Measurements from ENCODE around the gene GPSM1. TPM values are rescaled to one million over a fixed set of nuclear protein-coding genes. Genes with fewer than 3 reads are reported as not detected.

The GPSM1 gene
- total RNA-seq, 2 donors from 2014 or later, result 15.8 to 23.1 TPM

GRCh38 chr9:136337416-136338395, 10.4 kb downstream of the GPSM1 start:
- ATAC-seq (no peak), DNase-seq (no peak)
- no peaks in the 10 kb centered on the region for H3K36me3 ChIP-seq (replicated peaks in 1 of 2; ENCODE audit: insufficient read depth in 1 of 2, low read depth in 2 of 2)
- H3K27ac ChIP-seq, result peak overlapping the region in 2 of 4 donors; percentile 95 to 97
- intact Hi-C loops (cut with DNase I), result loop anchor here (5.0 kb wide), 1 partner anchor 65 kb away; the partner anchor contains the start of gene SNAPC4
- H3K27me3 ChIP-seq, result no peaks in the 10 kb centered on the region
- WGBS, 2 donors, result 88 to 100% methylated on average over 4 to 39 of the region's 43 CpGs
- H3K4me3 ChIP-seq, result no peak overlapping the region
- H3K9me3 ChIP-seq, result no peaks in the 10 kb centered on the region
- TF ChIP-seq POLR2A (IDR thresholded peaks at IDR 0.05) (no peak), CTCF (IDR thresholded peaks at IDR 0.05) (no peak)
- peaks cover 46% of the 10 kb centered on the region for H3K4me1 ChIP-seq

DNA sequence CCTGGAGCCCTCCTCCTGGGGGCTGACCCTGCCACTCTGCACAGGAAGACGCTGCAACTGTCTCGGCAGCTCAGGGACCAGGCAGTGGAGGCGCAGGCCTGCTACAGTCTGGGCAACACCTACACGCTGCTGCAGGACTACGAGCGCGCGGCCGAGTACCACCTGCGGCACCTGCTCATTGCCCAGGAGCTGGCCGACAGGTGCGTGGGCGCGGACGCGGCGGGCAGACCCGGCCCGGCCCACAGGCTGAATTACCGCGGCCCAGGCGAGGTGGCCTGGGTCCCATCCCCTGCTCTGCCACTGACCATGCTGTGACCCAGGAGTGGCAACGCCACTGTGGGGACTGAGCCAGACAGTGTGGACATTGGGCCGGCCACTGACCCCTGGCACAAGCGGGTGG, 11.2 kb downstream of the GPSM1 start:
- Histone ChIP-seq H3K9me3 (no peaks in the 10 kb centered on the region), H3K4me1 (peaks cover 54% of the 10 kb centered on the region), H3K27ac (peak overlapping the region; percentile 93 to 97 (median 95)), H3K27me3 (no peaks in the 10 kb centered on the region), H3K36me3 (replicated peaks in 1 of 2; ENCODE audit: insufficient read depth in 1 of 2, low read depth in 2 of 2) (no peaks in the 10 kb centered on the region), H3K4me3 (no peak overlapping the region)
- WGBS, 2 donors, result 81 to 88% methylated on average over 20 to 24 of the region's 25 CpGs
- no peak for ATAC-seq
- intact Hi-C loops (cut with DNase I), result loop anchor here (5.0 kb wide), 1 partner anchor 64 kb away; the partner anchor contains the start of gene SNAPC4
- TF ChIP-seq CTCF (IDR thresholded peaks at IDR 0.05), result no peak
- TF ChIP-seq POLR2A (IDR thresholded peaks at IDR 0.05), result no peak
- DNase-seq, result no peak

DNA sequence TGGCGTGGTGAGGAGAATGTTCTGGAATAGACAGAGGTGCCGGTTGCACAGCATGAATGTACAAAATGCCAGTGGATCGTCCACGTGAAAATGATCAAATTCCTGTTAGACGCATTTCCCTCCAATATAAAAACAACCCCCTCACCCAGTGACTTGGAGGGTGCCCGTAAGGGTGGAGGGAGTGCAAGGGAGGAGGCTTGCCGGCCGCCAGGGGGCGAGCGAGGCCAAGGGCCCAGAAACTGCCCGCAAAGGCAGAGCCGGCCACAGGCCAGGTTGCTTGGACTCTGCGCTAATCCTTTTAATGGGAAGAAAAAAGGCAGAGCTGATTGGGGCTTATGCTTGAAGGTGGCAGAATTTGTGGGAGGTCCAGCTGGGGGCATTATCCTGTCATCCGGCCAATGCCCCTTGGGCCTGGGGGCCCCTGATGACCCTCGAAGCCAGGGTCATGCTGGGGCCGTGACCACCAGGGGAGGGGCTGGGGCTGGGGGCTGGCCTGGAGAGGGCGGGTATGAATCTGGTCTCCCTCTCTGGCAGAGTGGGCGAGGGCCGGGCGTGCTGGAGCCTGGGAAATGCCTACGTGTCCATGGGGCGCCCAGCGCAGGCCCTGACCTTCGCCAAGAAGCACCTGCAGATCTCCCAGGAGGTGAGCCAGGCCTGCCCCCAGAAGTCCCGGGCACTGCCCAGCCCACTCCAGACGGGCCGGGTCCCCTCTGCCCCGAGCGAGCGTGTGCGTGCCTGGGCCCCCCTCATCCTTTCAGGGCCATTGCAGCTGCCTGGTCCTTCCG, 12.0 kb downstream of the GPSM1 start:
- intact Hi-C loops (cut with DNase I), result loop anchor here (5.0 kb wide), 1 partner anchor 63 kb away; the partner anchor contains the start of gene SNAPC4
- 34 to 47% methylated on average over 16 to 32 of the region's 32 CpGs for WGBS, 2 donors
- no peaks in the 10 kb centered on the region for H3K36me3 ChIP-seq (replicated peaks in 1 of 2; ENCODE audit: insufficient read depth in 1 of 2, low read depth in 2 of 2)
- H3K9me3 ChIP-seq, result no peaks in the 10 kb centered on the region
- TF ChIP-seq POLR2A (IDR thresholded peaks at IDR 0.05), result peak; percentile 66 to 77 (median 66)
- peak; percentile 94 to 98 (median 96) for TF ChIP-seq CTCF (IDR thresholded peaks at IDR 0.05)
- H3K27me3 ChIP-seq, result no peaks in the 10 kb centered on the region
- H3K4me3 ChIP-seq, result no peak overlapping the region
- DNase-seq (peak; percentile 88 to 92 (median 90)), ATAC-seq (peak; percentile 52)
- peaks cover 58% of the 10 kb centered on the region for H3K4me1 ChIP-seq
- H3K27ac ChIP-seq, result peak overlapping the region; percentile 93 to 97 (median 95)

DNA sequence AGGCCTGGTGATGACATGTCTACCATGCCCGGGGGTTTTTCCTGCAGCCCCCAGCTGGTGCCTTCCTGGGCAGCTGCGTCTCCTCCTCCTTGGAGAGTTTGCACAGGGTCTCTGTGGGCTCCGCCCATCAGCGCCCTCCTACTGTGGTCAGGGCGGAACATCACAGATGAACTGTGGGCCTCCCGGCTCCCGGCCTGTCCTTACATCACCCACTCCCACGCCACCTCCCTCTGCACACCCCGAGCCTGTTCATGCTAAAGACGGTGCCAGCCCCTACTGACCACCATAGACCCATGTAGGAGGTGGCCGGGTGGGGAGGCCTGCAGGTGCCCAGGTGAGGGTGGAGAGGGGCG, 12.6 kb downstream of the GPSM1 start:
- Histone ChIP-seq H3K27me3 (no peaks in the 10 kb centered on the region), H3K36me3 (replicated peaks in 1 of 2; ENCODE audit: insufficient read depth in 1 of 2, low read depth in 2 of 2) (no peaks in the 10 kb centered on the region), H3K9me3 (no peaks in the 10 kb centered on the region), H3K4me3 (no peak overlapping the region), H3K27ac (peak overlapping the region; percentile 93 to 97 (median 95)), H3K4me1 (peaks cover 58% of the 10 kb centered on the region)
- intact Hi-C loops (cut with DNase I), result loop anchor here (5.0 kb wide), 1 partner anchor 62 kb away; the partner anchor contains the start of gene SNAPC4
- 40 to 60% methylated on average over 1 to 12 of the region's 12 CpGs for WGBS, 2 donors
- peak in 2 of 3 donors; percentile 35 to 40 for TF ChIP-seq POLR2A (IDR thresholded peaks at IDR 0.05)
- no peak for TF ChIP-seq CTCF (IDR thresholded peaks at IDR 0.05)
- peak; percentile 0 for ATAC-seq
- peak in 3 of 4 donors; percentile 61 to 70 (median 67) for DNase-seq
